Middle frontal gyrus (tissue), 1 donor: Measurements from ENCODE around the gene SOX18.
"Not testable (repeated sequence)": the region's sequence is repeated elsewhere in the genome, so short reads cannot be mapped to it uniquely, and the experiment has no call there.

Experiments
- DNase-seq: peaks from one replicate; pipeline ENCODE4 v3.0.0-alpha.2; 2015; ENCODE audit warnings: low spot score; ENCODE audit errors: extremely low spot score

The SOX18 gene

GRCh38 chr20:64049060-64049877, at the start of gene SOX18:
SOX18 (minus strand) TSS chr20:64049639; CDS start chr20:64049516, 123 bp downstream.
- DNase-seq = no peak

DNA sequence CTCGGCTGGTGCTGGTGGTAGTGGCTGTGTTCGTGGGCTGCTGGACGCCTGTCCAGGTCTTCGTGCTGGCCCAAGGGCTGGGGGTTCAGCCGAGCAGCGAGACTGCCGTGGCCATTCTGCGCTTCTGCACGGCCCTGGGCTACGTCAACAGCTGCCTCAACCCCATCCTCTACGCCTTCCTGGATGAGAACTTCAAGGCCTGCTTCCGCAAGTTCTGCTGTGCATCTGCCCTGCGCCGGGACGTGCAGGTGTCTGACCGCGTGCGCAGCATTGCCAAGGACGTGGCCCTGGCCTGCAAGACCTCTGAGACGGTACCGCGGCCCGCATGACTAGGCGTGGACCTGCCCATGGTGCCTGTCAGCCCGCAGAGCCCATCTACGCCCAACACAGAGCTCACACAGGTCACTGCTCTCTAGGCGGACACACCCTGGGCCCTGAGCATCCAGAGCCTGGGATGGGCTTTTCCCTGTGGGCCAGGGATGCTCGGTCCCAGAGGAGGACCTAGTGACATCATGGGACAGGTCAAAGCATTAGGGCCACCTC, 49.1 kb upstream of the SOX18 start:
- no peak for DNase-seq

DNA sequence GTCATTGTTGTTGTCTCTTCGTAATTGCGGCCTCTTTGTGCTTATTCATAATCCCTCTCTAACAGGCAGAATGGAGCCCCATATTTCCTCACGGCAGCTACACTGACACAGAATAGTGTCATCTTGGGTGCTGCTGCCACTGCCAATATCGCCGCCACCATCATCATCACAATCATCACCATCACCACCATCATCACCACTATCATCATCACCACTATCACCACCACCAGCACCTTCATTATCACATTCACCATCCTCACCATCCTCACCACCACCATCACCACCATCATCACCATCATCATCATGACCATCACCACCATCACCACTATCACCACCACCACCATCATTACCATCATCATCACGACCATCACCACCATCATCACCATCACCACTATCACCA, 47.1 kb upstream of the SOX18 start:
- no peak for DNase-seq

DNA sequence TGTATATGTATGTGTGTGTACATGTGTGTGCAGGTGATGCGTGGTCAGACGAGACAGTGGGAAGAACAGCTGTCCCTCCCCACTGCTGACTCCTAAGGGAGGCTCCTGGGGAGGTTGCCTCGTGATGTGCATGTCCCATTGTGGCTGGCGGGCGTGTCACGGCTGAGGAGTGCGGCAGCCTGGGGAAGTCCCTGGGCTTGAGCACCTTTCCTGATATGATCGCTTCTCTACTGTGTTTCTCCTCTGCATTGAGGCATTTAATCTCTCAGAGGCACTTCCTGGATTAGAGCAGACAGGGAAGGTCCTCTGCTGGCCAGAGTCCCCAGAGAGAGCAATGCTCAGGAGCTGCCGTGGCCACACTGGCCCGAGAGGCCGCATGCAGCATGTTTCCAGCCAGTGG, 46.5 kb upstream of the SOX18 start:
- DNase-seq = no peak

GRCh38 chr20:64095455-64095854, 46.0 kb upstream of the SOX18 start:
- no peak for DNase-seq

- no peak for DNase-seq
Measured at GRCh38 chr20:64093013-64093503, 43.6 kb upstream of the SOX18 start.

- no peak for DNase-seq
Measured at GRCh38 chr20:64092258-64093012, 43.0 kb upstream of the SOX18 start.

DNA sequence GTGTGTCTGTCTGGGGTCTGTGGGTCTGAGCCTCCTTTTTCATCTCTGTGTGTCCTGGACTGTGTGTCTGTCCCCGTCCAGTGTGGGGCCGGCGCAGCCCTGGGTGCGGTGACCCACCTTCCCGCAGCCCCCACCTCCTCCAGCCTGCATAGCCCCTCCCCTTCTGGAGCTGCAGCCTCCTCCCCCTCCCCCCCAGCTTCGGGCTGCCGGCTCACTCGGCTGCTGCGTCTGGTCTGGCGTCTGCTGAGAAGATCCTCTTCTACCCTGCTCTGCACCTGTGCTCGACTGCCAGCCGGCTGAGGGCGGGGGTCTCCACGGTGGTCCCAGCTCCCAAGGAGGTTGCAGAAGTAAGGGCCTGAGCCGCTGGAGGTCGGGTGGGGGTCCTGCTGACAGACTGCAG, 42.3 kb upstream of the SOX18 start:
- no peak for DNase-seq

GRCh38 chr20:64091340-64091739, 41.9 kb upstream of the SOX18 start:
- no peak for DNase-seq

- no peak for DNase-seq
Measured at GRCh38 chr20:64090165-64090564, 40.7 kb upstream of the SOX18 start.

DNA sequence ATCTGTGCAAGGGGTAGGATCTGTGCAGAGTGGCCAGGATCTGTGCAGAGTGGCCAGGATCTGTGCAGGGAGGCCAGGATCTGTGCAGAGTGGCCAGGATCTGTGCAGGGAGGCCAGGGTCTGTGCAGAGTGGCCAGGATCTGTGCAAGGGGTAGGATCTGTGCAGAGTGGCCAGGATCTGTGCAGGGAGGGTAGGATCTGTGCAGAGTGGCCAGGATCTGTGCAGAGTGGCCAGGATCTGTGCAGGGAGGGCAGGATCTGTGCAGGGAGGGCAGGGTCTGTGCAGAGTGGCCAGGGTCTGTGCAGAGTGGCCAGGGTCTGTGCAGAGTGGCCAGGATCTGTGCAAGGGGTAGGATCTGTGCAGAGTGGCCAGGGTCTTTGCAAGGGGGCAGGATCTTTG, 39.1 kb upstream of the SOX18 start:
- DNase-seq = not testable (repeated sequence)

DNA sequence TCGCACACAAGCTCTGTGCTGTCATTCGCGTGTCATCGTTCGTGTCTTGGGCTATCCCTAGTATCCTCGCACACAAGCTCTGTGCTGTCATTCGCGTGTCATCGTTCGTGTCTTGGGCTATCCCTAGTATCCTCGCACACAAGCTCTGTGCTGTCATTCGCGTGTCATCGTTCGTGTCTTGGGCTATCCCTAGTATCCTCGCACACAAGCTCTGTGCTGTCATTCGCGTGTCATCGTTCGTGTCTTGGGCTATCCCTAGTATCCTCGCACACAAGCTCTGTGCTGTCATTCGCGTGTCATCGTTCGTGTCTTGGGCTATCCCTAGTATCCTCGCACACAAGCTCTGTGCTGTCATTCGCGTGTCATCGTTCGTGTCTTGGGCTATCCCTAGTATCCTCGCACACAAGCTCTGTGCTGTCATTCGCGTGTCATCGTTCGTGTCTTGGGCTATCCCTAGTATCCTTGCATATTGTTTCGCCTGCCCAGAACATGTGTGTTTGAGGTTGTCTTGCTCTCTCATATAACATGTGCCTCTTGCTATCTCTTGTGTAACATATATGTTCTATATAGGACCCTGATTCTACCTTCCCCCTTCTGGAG, 37.9 kb upstream of the SOX18 start:
- not testable (repeated sequence) for DNase-seq

DNA sequence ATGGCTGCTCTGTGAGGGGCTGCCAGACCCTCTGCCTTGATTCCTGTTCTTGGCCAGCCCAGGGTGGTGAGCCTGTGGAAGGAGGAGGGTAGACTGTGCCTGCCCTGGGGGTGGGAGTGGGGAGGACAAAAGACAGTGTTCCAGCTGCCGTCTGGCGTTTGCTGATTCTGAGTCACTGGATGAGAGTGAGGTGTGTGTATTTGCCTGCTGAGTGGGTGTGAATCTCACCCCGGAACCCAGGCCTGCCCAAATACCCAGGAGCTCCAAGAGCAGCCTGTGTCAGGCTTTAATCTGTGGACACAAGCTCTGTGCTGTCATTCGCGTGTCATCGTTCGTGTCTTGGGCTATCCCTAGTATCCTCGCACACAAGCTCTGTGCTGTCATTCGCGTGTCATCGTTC, 37.4 kb upstream of the SOX18 start:
- no peak for DNase-seq

- DNase-seq = no peak
Measured at GRCh38 chr20:64084685-64085152, 35.3 kb upstream of the SOX18 start.

- no peak for DNase-seq
Measured at GRCh38 chr20:64083804-64084684, 34.6 kb upstream of the SOX18 start, which contains the start of gene LKAAEAR1. LKAAEAR1 (minus strand) TSS chr20:64084398; CDS start chr20:64084219, 179 bp downstream.

DNA sequence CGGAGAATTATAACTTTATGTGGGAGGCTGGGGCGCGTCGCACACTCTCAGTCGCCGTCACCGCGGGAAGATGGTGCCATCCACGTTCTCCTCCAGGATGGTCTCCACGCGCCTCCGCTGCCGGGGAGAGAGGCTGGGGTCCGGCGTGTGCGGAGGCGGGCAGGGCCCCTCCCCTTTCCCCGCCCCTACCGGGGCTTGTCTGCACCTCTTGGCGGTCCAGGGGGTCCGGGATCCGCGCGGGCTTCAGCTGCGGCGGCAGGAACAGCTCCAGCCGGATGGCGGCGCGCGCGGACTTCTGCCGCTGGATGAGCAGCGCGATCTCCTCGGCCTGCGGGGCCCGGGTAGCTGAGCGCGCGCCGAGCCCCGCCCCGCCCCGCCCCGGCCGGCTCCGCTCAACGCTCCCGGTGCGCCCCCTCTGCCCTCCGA, 34.0 kb upstream of the SOX18 start:
- DNase-seq = no peak

GRCh38 chr20:64082820-64083377, 33.5 kb upstream of the SOX18 start:
- DNase-seq = no peak

DNA sequence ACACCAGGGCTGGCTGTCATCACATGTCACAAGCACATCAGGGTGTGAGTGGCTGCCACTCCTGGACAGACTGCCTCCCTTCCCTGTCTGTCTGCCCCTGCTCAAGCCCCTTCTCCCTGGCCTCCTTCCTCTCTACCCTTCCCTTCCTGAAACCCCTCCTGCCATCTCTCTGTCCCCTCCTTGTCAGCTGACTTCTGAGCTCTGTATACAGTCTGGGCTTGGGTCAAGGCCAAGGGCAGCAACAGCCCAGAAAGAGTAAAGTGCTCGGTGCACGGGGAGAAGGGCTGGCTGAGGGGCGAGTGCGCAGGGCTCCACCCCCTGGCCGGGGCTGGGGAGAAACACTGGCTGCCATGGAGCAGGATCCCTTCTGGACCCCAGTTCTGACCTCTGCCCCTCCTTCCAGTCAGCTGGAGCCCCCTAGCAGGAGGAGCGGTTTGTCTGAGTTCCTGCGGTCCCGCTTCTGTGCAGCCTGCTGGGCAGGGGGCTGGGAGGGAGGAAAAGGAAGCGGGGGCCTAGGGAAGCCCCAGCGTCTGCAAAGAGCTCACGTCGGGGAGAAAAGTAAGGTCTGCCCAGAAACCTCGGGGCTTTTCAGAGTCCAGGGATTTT, 32.8 kb upstream of the SOX18 start:
- no peak for DNase-seq

- DNase-seq = no peak
Measured at GRCh38 chr20:64081624-64081964, 32.2 kb upstream of the SOX18 start.
